HEK293T (cell line): ENCODE data around the gene ANGPT4.

Experiments
- ARNT ChIP-seq: fragments of 450-650 bp; IDR thresholded peaks from 2 replicates; pipeline ENCODE4 v1.6.1; 2017; ENCODE audit warnings: mild to moderate bottlenecking
- BHLHE40 ChIP-seq: fragments of 450-650 bp; IDR thresholded peaks from 2 replicates; pipeline ENCODE4 v1.6.1; 2016; ENCODE audit warnings: mild to moderate bottlenecking, moderate library complexity, borderline replicate concordance
- CTBP1 ChIP-seq: fragments of 450-650 bp; IDR thresholded peaks from 2 replicates; pipeline ENCODE4 v1.6.1; 2016; ENCODE audit warnings: borderline replicate concordance
- ELF4 ChIP-seq: fragments of 450-650 bp; IDR thresholded peaks from 2 replicates; pipeline ENCODE4 v1.6.1; 2017; ENCODE audit warnings: antibody characterized with exemption
- FOXA1 ChIP-seq: fragments of 450-650 bp; IDR thresholded peaks from 2 replicates; pipeline ENCODE4 v1.6.1; 2016; ENCODE audit warnings: mild to moderate bottlenecking
- FOXK2 ChIP-seq: fragments of 450-650 bp; IDR thresholded peaks from 2 replicates; pipeline ENCODE4 v1.6.1; 2016; ENCODE audit warnings: mild to moderate bottlenecking
- FOXM1 ChIP-seq: fragments of 450-650 bp; IDR thresholded peaks from 2 replicates; pipeline ENCODE4 v1.6.1; 2017; ENCODE audit warnings: mild to moderate bottlenecking, borderline replicate concordance
- L3MBTL2 ChIP-seq: fragments of 450-650 bp; conservative IDR thresholded peaks from 2 replicates; pipeline ENCODE4 v1.6.1; 2016; ENCODE audit warnings: mild to moderate bottlenecking
- LEF1 ChIP-seq: fragments of 450-650 bp; IDR thresholded peaks from 2 replicates; pipeline ENCODE4 v1.6.1; 2017; ENCODE audit warnings: mild to moderate bottlenecking, borderline replicate concordance
- NFRKB ChIP-seq: fragments of 450-650 bp; IDR thresholded peaks from 2 replicates; pipeline ENCODE4 v1.6.1; 2016; ENCODE audit warnings: mild to moderate bottlenecking, moderate library complexity
- PKNOX1 ChIP-seq: fragments of 450-650 bp; IDR thresholded peaks from 2 replicates; pipeline ENCODE4 v1.6.1; 2016
- SP1 ChIP-seq: fragments of 450-650 bp; IDR thresholded peaks from 2 replicates; pipeline ENCODE4 v1.6.1; 2017
- SUZ12 ChIP-seq: fragments of 450-650 bp; IDR thresholded peaks from 2 replicates; pipeline ENCODE4 v1.6.1; 2016; ENCODE audit warnings: mild to moderate bottlenecking
- ZNF384 ChIP-seq: fragments of 450-650 bp; IDR thresholded peaks from 2 replicates; pipeline ENCODE4 v1.6.1; 2016

GRCh38 chr20:956330-956951 is 40.3 kb upstream of the ANGPT4 start:
- TF ChIP-seq SP1 (no peak), FOXM1 (no peak), CTBP1 (no peak), FOXA1 (no peak), PKNOX1 (no peak), LEF1 (no peak), ARNT (no peak), BHLHE40 (no peak), ZNF384 (no peak), ELF4 (no peak), FOXK2 (no peak), L3MBTL2 (no peak), SUZ12 (no peak), NFRKB (no peak)
